Measurements from ENCODE around the gene WDR73.
"Not testable (repeated sequence)": the region's sequence is repeated elsewhere in the genome, so short reads cannot be mapped to it uniquely, and the experiment has no call there.

The WDR73 gene

DNA sequence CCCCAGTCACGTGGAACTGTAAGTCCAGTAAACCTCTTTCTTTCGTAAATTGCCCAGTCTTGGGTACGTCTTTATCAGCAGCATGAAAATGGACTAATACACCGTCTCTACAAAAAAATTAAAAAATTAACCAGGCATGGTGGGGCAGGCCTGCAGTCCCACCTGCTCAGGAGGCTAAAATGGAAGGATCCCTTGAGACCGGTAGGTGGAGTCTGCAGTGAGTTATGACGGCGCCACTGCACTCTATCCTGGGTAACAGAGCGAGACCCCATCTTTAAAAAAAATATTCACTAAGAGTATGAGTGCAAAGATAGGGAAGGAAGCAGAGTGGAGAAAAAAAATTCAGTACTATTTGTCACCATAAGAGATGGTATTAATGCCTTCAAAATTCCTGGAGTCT, 36.3 kb upstream of the WDR73 start:
- TF ChIP-seq, protein P1, sequence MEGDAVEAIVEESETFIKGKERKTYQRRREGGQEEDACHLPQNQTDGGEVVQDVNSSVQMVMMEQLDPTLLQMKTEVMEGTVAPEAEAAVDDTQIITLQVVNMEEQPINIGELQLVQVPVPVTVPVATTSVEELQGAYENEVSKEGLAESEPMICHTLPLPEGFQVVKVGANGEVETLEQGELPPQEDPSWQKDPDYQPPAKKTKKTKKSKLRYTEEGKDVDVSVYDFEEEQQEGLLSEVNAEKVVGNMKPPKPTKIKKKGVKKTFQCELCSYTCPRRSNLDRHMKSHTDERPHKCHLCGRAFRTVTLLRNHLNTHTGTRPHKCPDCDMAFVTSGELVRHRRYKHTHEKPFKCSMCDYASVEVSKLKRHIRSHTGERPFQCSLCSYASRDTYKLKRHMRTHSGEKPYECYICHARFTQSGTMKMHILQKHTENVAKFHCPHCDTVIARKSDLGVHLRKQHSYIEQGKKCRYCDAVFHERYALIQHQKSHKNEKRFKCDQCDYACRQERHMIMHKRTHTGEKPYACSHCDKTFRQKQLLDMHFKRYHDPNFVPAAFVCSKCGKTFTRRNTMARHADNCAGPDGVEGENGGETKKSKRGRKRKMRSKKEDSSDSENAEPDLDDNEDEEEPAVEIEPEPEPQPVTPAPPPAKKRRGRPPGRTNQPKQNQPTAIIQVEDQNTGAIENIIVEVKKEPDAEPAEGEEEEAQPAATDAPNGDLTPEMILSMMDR (IDR thresholded peaks at IDR 0.05) = no peak
- H3K4me3 ChIP-seq = no peak overlapping the region
- DNase-seq (ENCODE audit: low spot score) = no peak
- no peak overlapping the region for H3K27ac ChIP-seq

DNA sequence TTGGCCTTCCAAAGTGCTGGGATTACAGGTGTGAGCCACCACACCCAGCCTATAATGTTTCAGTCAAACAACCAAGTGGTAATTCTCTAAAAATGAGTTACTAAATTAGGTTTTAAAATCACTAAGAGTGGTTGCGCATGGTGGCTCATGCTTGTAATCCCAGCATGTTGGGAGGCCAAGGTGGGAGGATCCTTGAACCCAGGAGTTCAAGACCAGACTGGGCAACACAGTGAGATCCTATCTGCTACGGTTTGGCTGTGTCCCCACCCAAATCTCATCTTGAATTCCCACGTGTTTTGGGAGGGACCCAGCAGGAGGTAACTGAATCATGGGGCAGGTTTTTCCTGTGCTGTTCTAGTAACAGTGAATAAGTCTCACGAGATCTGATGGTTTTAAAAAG, 35.8 kb upstream of the WDR73 start:
- TF ChIP-seq, protein P1 (IDR thresholded peaks at IDR 0.05) = no peak
- H3K27ac ChIP-seq = no peak overlapping the region

DNA sequence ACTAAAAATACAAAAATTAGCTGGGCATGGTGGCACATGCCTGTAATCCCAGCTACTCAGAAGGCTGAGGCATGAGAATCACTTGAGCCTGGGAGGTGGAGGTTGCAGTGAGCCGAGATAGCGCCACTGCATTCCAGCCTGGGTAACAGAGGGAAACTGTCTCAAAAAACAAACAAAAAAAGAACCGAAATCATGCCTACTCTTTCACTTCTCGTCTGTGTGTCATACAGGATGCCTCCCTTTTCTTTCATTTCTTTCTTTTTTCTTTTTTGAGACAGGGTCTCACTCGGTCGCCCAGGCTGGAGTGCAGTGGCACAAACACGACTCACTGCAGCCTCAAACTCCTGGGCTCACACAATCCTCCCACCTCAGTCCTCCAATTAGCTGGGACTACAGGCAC, 32.4 kb upstream of the WDR73 start:
- not testable (repeated sequence) for H3K4me3 ChIP-seq; H3K27ac ChIP-seq; DNase-seq (ENCODE audit: low spot score)

More for the DNA sequence above, 35.8 kb upstream of the WDR73 start:
- no peak overlapping the region for H3K4me3 ChIP-seq
- DNase-seq (ENCODE audit: low spot score) = no peak

DNA sequence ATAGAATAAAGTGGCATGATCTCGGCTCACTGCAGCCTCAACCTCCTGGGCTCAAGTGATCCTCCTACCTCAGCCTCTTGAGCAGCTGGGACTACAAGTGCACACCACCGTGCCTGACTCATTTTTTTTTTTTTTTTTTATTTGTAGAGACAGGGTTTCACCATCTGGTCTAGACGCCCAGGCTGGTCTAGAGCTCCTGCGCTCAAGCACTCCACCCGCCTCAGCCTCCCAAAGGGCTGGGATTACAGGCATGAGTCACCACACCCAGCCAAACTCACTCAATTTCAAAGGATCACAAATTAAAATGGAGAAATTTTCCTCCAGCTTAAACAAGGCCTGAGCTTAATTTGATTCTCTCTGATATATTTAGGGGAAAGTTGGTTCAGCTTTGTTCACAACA, 31.2 kb upstream of the WDR73 start:
- no peak overlapping the region for H3K27ac ChIP-seq
- DNase-seq (ENCODE audit: low spot score) = peak; percentile 74
- TF ChIP-seq, protein P1 (IDR thresholded peaks at IDR 0.05) = no peak
- H3K4me3 ChIP-seq = no peak overlapping the region

DNA sequence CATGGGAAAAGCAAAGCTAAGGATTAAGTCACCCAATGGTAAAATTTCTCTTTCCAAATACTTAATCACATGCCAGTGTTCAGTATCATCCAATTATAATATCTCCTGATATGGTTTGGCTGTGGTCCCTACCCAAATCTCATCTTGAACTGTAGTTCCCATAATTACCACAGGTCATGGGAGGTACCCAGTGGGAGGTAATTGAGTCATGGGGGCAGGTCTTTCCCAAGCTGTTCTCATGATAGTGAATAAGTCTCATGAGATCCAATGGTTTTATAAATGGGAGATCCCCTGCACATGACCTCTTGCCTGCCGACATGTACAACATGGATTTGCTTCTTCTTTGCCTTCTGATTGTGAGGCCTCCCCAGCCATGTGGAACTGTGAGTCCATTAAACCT, 30.0 kb upstream of the WDR73 start:
- TF ChIP-seq, protein P1 (IDR thresholded peaks at IDR 0.05) = no peak

DNA sequence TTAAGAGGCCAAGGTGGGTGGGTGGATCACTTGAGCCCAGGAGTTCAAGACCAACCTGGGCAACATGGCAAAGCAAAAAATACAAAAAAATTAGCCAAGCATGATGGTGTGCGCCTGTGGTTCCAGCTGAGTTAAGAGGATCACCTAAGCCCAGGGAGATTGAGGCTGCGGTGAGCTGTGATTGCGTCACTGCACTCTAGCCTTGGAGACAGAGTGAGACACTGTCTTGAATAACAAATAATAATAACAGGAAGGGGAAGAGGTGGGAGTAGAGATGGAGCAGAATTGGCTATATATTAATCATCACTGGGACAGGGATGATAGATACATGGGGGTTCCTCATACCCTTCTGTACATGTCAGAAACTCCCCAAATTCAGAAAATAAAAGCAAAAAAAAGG, 27.7 kb upstream of the WDR73 start:
- TF ChIP-seq, protein P1 (IDR thresholded peaks at IDR 0.05) = no peak

More for the DNA sequence above, 30.0 kb upstream of the WDR73 start:
- H3K4me3 ChIP-seq = no peak overlapping the region
- no peak overlapping the region for H3K27ac ChIP-seq
- DNase-seq (ENCODE audit: low spot score) = no peak

DNA sequence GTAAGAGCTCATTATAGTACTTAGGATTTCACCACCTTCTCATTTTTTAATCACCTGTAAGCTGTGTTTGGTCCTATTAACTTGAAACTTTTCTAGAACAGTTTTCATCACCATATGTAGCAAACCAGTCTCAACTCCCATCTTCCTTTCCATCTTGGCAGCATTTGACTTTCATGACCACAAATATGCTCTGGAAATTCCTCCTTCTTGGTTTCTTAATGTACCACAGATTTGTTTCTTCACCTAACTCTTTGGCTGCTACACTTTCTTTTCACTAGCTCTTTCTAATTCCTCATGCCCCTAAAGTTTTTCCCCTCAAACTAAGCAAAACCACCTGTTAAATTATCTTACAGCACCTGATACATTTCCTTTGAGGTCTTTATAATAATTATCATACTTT, 17.1 kb upstream of the WDR73 start:
- Histone ChIP-seq H3K4me3 (no peak overlapping the region), H3K27ac (peak overlapping the region in 1 of 2 donors; percentile 18)
- DNase-seq (ENCODE audit: low spot score) = no peak
- TF ChIP-seq, protein P1 (IDR thresholded peaks at IDR 0.05) = no peak

More for the DNA sequence above, 27.7 kb upstream of the WDR73 start:
- Histone ChIP-seq H3K4me3 (no peak overlapping the region), H3K27ac (no peak overlapping the region)
- no peak for DNase-seq (ENCODE audit: low spot score)

DNA sequence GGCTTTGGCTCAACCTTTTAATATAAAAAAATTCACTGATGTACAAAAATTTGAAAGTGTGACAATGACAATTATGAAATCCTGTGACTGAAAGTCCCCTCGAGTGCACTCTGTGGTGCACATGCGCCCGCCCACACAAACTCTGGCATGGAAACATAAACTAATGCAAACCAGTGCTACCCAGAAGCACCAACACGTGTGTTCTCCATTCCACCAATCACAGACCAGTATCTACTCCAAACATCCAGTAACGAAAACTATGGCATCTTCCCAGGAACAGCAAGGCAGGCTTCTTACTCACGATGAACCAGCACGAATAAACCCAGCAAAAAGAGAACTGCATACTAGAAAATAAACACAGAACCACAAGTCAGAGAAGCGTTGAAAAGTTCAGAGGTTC, 15.6 kb upstream of the WDR73 start:
- DNase-seq (ENCODE audit: low spot score) = no peak
- TF ChIP-seq, protein P1 (IDR thresholded peaks at IDR 0.05) = no peak
- Histone ChIP-seq H3K27ac (no peak overlapping the region), H3K4me3 (no peak overlapping the region)

All from coronary artery (tissue), 2 donors.